ENCODE measurements around the gene CFAP100.

DNA sequence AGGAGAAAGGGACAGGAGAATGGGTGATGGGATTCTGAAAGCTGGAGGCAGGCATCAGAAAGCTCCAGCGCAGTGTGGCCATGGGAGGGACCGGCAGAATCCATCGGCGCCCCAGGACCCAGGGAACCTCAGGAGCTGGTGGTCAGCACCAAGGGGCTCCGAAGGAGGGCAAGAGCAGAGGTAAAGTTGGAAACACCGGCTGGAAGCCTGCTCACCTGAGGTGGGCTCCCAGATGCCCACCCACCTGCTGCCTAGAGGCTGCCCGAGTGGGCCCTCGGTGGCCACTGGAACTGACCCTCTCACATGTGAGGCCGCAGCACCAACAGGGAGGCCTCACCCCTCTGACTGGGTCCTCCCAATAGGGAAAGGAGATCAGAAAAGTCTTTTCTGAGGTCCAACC is 91.2 kb downstream of the CFAP100 start:
- TF ChIP-seq CTCF (IDR thresholded peaks at IDR 0.05; ENCODE audit: poor library complexity) = no peak
- no peak for TF ChIP-seq EZH2 (IDR thresholded peaks at IDR 0.05; ENCODE audit: borderline replicate concordance)
- no peak for TF ChIP-seq EZH2phosphoT487 (IDR thresholded peaks at IDR 0.05; ENCODE audit: low read depth, severe bottlenecking, unreplicated experiment)

Data from hepatocyte (in vitro differentiated cells).